Mesothelial cell of epicardium (in vitro differentiated cells): Measurements from ENCODE around the gene HNRNPU. TPM values are rescaled to one million over a fixed set of nuclear protein-coding genes. Genes with fewer than 3 reads are reported as not detected.

Source experiments
- DNase-seq, 2 experiments: peaks; one replicate each; pipeline ENCODE4 v3.0.0; 2021; ENCODE audit warnings: low spot score in 2 of 2; ENCODE audit not compliant: unreplicated experiment in 2 of 2
- H3K27ac Mint-ChIP-seq: 2 replicates; pipeline ENCODE4 v1.8.0; 2021; ENCODE audit warnings: mixed read lengths
- H3K27me3 Mint-ChIP-seq: 2 replicates; pipeline ENCODE4 v1.8.0; 2021; ENCODE audit warnings: low read depth, mixed read lengths
- H3K36me3 Mint-ChIP-seq: 2 replicates; pipeline ENCODE4 v1.8.0; 2021; ENCODE audit warnings: mixed read lengths
- H3K4me1 Mint-ChIP-seq: 2 replicates; pipeline ENCODE4 v1.8.0; 2021; ENCODE audit warnings: mixed read lengths
- H3K4me3 Mint-ChIP-seq: 2 replicates; pipeline ENCODE4 v1.8.0; 2021; ENCODE audit warnings: mild to moderate bottlenecking, moderate library complexity, mixed read lengths
- H3K9me3 Mint-ChIP-seq: 2 replicates; pipeline ENCODE4 v1.8.0; 2021; ENCODE audit warnings: mixed read lengths
- CTCF ChIP-seq: fragments of 200-600 bp; sonication (generic); IDR thresholded peaks from one replicate; pipeline ENCODE4 v1.5.0; 2021; ENCODE audit warnings: antibody characterized with exemption; ENCODE audit not compliant: unreplicated experiment
- total RNA-seq: library from RNA; stranded (reverse); gene quantifications from 3 replicates; pipeline ENCODE4 v1.2.1, GENCODE V29; 2021

Gene HNRNPU
- total RNA-seq, 1 donor from 2014 or later: 424 TPM

- Mint-ChIP-seq H3K27ac (no peak overlapping the region), H3K36me3 (peaks cover 59% of the 10 kb centered on the region), H3K4me1 (peaks cover 34% of the 10 kb centered on the region), H3K4me3 (no peak overlapping the region), H3K9me3 (no peaks in the 10 kb centered on the region), H3K27me3 (no peaks in the 10 kb centered on the region)
- no peak for TF ChIP-seq CTCF
- no peak for DNase-seq
Observed at GRCh38 chr1:244857761-244858160, 6.6 kb downstream of the HNRNPU start.

- Mint-ChIP-seq H3K4me3 (no peak overlapping the region), H3K27ac (peak overlapping the region; percentile 54), H3K27me3 (no peaks in the 10 kb centered on the region), H3K36me3 (peaks cover 58% of the 10 kb centered on the region), H3K4me1 (peaks cover 11% of the 10 kb centered on the region), H3K9me3 (no peaks in the 10 kb centered on the region)
- TF ChIP-seq CTCF: no peak
- no peak for DNase-seq
Observed at GRCh38 chr1:244854865-244855578, 9.3 kb downstream of the HNRNPU start.

- peaks cover 8% of the 10 kb centered on the region for H3K4me1 Mint-ChIP-seq
- no peaks in the 10 kb centered on the region for H3K27me3 Mint-ChIP-seq
- H3K27ac Mint-ChIP-seq: no peak overlapping the region
- H3K9me3 Mint-ChIP-seq: no peaks in the 10 kb centered on the region
- TF ChIP-seq CTCF: no peak
- peaks cover 57% of the 10 kb centered on the region for H3K36me3 Mint-ChIP-seq
- H3K4me3 Mint-ChIP-seq: no peak overlapping the region
- no peak for DNase-seq
Observed at GRCh38 chr1:244854166-244854565, 10.2 kb downstream of the HNRNPU start.

- Mint-ChIP-seq H3K27me3 (no peaks in the 10 kb centered on the region), H3K27ac (no peak overlapping the region), H3K9me3 (no peaks in the 10 kb centered on the region), H3K4me3 (no peak overlapping the region), H3K36me3 (peaks cover 50% of the 10 kb centered on the region), H3K4me1 (no peaks in the 10 kb centered on the region)
- no peak for DNase-seq
- TF ChIP-seq CTCF: no peak
Observed at GRCh38 chr1:244852694-244853093, 11.6 kb downstream of the HNRNPU start.

GRCh38 chr1:244851546-244852231, 12.7 kb downstream of the HNRNPU start:
- no peaks in the 10 kb centered on the region for H3K4me1 Mint-ChIP-seq
- peak overlapping the region; percentile 28 for H3K27ac Mint-ChIP-seq
- H3K27me3 Mint-ChIP-seq: no peaks in the 10 kb centered on the region

More at GRCh38 chr1:244851546-244852231, 12.7 kb downstream of the HNRNPU start:
- TF ChIP-seq CTCF: no peak
- peaks cover 49% of the 10 kb centered on the region for H3K36me3 Mint-ChIP-seq
- H3K4me3 Mint-ChIP-seq: no peak overlapping the region
- no peak for DNase-seq
- no peaks in the 10 kb centered on the region for H3K9me3 Mint-ChIP-seq
